Stimulated activated CD4-positive, alpha-beta T cell treated with anti-CD3 and anti-CD28 coated beads, Interleukin-4, amount 100 ng/mL, for 4 hours (primary cell): ENCODE data around the gene HMOX1.
A peak's percentile ranks its signal among the peaks of the same experiment; 100 is the strongest.

Experiments
- DNase-seq, 2 experiments: peaks; one replicate each; pipeline ENCODE4 v3.0.0-alpha.2; 2020

The HMOX1 gene

DNA sequence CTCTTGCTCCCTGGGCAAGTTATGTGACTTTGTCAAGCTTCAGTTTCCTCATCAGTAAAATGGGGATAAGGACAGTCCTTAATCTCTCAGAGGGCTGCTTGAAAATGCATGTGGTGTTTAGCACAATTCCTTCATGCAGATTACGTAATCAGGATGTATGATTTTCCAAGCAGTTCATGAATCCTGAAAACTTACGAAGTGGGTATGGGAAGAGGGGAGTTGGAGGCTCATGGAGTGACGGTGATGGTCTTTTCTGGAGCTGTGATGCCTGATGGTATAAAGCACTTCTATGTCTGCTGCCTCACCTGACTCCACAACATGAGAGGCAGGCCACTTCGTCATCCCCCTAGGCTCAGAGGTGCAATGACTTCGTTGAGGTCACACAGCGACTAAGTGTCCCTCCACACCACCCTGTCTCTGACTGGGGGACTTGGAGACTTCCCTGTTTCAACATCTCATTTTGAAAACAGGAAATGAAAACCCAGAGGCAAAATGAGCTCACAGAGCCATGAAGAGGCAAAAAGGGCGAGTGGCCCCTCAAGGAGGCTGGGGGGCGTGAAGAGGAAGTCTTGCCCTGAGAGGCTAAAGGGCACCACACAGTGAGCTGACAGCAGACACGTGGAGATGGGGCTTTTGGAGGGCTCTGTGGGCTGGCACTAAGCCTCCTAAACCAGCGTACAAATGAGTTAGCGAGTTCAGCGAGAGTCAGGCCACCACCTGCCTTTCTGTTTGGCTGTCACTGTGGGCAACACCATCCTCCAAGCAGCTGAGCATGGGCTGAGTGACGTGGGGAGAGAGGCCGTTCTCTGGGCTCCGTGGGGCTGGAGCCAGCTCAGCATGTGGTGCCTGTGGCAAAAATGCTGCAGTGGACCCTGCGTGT is 29.1 kb downstream of the HMOX1 start:
- no peak for DNase-seq

DNA sequence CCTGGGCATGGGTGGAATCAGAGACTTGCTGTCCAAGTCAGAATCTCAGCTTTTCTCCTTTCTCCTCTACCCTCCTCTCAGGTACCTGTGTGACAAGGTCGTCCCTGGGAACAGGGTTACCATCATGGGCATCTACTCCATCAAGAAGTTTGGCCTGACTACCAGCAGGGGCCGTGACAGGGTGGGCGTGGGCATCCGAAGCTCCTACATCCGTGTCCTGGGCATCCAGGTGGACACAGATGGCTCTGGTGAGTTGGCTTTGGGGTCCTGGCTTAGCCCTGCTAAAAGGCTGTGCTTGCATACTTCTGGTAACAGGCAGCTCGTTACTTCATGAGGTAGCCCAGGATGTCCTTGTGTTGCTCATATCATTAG is 29.8 kb downstream of the HMOX1 start:
- no peak for DNase-seq

- no peak for DNase-seq
Observed at GRCh38 chr22:35411102-35411501, 30.2 kb downstream of the HMOX1 start.

DNA sequence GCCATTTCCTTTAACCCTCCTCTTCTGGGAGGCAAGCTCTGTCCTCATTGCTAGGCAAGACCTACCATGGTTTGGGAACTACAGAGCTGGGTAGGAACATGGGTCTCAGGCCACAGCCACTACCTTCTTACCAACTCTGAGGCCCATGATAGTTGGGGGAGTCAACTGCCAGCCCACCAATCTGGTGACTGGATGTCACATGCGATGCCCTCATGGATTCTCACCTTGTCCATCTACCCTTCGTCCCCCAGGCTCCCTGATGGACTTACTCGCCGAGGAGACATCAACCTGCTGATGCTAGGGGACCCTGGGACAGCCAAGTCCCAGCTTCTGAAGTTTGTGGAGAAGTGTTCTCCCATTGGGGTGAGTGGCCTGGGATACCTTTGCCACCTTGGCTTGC is 32.7 kb downstream of the HMOX1 start:
- DNase-seq, result no peak

DNA sequence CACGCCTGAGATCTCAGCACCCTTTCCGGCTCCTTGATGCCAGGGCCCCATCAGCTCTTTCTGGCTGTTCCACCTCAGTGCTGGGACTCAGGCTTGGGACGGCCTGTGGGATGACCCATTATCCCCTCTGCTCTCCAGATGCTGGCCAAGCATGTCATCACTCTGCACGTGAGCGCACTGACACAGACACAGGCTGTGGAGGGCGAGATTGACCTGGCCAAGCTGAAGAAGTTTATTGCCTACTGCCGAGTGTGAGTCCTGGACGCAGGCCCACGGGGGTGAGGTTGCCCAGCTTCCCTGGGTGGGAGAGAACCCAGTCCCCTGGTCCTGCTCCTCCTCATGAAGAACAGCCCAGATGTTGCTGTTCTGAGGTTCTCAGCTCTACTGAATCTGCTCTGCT is 36.7 kb downstream of the HMOX1 start:
- DNase-seq, result no peak

DNA sequence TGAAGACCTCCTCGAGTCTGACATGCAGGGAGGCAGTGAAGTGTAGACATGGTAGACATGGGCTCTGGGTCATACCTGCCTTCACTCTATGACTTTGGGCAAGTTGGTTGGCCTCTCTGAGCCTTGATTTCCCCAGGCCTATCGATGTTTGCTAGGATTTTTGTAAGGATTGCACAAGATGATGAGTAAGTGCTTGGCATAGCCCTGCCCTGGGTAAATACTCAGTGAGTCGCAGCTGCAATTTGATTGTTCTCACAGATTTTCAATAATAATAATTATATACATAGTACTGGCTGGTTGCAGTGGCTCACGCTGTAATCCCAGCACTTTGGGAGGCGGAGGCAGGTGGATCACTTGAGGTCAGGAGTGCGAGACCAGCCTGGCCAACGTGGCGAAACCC is 37.2 kb downstream of the HMOX1 start:
- DNase-seq, result no peak

DNA sequence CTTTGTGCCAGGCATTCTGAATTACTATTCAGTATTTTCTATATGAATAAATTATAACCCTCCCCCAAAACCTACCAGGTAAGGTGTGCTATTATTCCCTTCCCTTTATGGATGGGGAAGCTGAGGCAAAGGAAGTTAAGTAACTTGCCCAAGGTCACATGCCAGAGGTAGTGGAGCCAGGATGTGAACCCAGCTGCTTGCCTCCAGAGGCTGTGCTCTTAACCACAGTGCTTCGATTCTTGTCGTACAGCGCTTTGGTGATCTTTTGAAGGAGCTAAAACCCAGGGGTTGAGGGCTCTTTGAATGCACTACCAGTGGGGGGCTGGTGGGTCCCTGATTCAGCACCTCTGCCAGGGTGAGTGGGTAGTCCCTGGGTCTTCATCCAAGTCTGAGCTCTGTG is 37.8 kb downstream of the HMOX1 start:
- DNase-seq, result no peak

DNA sequence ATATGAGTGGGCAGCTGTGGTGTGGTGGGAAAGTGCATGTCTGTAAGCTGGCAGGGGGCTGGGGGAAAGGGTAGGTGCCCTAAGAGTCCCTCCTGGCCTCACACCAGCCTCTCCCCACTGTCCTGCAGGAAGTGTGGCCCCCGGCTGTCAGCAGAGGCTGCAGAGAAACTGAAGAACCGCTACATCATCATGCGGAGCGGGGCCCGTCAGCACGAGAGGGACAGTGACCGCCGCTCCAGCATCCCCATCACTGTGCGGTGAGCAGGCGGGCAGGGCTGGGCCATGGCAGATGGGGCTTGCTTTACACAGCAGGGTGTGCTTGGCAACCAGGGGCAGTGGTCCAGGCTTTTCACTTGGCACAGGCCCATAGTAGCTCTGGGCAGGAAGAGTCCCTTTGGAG is 38.9 kb downstream of the HMOX1 start:
- no peak for DNase-seq

DNA sequence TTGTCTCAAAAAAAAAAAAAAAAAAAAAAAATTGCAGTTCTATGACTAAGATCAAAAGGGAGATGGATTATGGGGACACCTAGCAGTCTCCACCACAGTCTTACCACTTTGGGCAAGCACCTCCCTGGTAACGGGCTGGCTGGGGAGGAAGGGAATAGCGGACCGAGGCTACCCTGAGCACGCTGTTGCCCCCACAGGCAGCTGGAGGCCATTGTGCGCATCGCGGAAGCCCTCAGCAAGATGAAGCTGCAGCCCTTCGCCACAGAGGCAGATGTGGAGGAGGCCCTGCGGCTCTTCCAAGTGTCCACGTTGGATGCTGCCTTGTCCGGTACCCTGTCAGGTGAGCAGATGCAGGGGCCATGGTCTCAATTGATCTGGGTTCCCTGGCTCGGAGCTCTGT is 40.2 kb downstream of the HMOX1 start:
- no peak for DNase-seq

- no peak for DNase-seq
Observed at GRCh38 chr22:35422145-35422544, 41.2 kb downstream of the HMOX1 start.

GRCh38 chr22:35422936-35423335 is 42.0 kb downstream of the HMOX1 start:
- DNase-seq, result no peak

GRCh38 chr22:35424081-35424480 is 43.2 kb downstream of the HMOX1 start:
- no peak for DNase-seq

DNA sequence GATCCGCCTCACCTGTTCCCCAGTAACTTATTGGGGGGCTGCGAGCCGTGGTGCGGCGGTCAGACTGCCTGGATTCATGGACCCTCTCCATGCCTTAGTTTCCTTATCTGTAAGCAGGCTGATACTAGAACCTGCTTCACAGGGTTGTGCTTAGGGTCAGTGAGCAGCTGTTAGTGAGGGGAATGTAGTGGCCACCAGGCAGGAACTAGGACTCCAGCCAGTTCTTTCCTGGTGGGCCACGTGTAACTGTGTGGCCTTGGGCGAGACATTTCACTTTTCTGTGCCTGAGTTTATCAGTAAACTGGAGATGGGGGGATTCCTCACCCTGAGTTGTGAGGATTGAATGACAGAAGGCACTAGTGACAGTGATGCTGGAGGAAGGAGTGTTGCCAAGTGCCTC is 43.9 kb downstream of the HMOX1 start:
- DNase-seq, result no peak

GRCh38 chr22:35425546-35425945 is 44.6 kb downstream of the HMOX1 start:
- no peak for DNase-seq

DNA sequence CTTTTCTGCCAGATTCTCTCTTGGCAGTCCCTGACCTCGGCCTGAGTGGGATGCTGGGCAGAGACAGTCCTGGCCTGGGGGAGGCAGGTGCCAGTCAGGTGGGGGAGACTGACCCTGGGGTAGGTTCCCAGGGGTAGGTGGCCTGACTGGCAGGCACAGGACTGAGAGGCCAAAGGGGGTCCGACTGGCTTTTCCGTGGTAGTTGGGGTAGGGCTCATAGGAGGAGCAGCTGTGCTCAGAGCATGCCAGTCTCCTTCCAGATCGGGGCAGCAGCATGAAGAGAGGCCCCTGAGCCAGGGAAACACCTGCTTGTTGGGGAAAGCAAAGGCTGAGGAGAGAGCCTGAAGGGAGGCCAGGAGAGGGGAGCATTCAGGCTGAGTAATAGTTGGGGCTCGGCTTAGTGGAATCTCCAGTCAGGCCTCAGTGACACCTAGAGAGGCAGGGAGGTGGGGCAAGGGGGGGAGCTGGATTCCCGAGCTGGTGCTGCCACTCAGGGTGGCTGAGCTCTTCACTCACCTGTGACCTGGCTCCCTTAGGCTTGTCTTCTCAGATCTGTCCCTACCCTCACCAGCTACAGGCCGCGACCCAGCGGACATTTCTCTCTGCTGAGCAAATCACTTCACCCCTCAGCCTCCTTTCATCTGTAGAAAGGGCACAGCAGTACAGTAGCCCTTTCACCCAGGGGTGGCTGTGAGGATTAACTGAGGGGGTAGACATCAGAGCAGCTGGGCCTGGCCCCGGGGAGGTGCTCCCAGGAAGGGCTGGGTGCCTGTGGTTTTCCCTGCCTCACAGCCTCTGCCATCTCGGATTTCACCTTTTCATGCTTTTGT is 45.3 kb downstream of the HMOX1 start:
- DNase-seq, result no peak

DNA sequence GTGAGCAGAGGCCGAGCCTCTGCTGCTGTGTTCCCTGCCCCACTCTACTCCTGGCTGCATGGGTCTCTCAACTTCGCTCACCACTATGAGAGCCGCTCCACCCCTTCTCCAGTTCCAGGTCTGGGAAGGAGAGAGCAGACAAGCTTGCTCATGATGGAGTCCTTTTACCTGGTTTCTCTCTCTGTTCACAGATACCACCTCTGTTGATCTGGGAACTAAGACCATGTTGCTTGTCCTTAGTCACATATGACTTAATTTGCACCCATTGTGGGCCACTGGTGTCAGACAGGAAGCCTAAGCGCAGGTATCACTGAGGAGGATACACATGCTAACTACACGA is 45.9 kb downstream of the HMOX1 start:
- DNase-seq, result no peak

- DNase-seq, result peak; percentile 42 to 65
Observed at GRCh38 chr22:35430897-35431322, 50.0 kb downstream of the HMOX1 start.

- no peak for DNase-seq
Observed at GRCh38 chr22:35431483-35432227, 50.8 kb downstream of the HMOX1 start.

- no peak for DNase-seq
Observed at GRCh38 chr22:35432228-35432905, 51.5 kb downstream of the HMOX1 start.

DNA sequence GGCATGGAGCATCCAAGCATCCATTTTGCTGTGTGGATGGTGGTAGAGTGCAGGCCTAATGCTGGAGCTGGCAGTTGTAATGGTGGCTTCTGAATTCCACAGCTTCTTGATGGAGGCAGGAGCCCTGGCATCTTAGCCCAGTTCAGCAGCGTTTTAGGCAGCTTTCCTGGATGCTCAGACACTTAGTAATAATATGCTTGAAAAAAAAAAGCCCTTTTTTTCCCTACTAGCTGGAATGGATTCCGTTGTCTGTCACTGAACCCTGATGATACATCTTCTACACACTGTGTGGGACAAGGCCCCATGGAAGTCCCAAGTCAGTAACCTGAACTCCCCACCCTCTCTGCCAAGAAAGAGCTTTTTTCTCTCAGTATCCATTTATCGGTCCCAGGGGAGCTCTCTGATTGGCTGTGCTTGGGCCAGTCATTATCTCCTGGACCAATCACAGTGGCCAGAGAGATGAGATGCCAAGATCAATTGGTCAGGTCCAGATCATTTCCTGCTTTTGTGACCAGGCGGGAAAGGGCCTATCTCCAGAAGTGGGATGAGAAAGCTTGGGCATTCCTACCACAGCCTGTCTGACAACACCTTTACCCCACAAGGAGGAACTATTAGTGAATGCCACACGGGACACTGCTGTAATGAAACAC is 53.3 kb downstream of the HMOX1 start:
- no peak for DNase-seq

GRCh38 chr22:35435201-35435740 is 54.4 kb downstream of the HMOX1 start:
- DNase-seq, result no peak

DNA sequence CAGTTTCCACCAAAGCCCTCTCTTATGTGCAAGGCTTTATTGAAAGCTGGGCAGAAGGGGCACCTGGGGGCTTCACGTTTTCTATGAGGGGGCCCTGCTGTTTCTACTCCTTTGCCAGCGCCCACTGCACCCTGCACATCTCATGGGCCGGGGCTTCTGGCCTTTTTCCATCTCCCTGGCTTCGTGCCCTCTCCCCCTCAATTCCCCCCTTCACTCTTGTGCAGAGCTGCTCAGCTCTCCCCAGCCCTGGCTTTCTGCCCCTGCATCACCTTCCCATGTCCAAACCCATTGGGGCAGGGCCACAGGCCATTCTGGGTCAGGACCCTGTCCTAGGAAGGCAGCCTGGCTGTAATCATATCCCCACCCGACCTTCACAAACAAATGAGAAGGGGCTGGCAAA is 55.5 kb downstream of the HMOX1 start:
- no peak for DNase-seq
